D721Med (cell line): ENCODE results near the gene IL21R.

Experiments
- DNase-seq: peaks from one replicate; pipeline ENCODE4 v3.0.0; 2011; ENCODE audit warnings: low spot score; ENCODE audit not compliant: insufficient read length
- FAIRE-seq: peaks from 2 replicates; lab custom pipeline; 2011; peaks lifted over from hg19 to GRCh38; lab: Jason Lieb, UNC
- CTCF ChIP-seq: IDR thresholded peaks from 2 replicates; pipeline ENCODE4 v1.5.1; 2012; ENCODE audit warnings: mild to moderate bottlenecking, control low read depth; ENCODE audit not compliant: insufficient read depth; ENCODE audit errors: missing control alignments

The IL21R gene

GRCh38 chr16:27362570-27363245 is 39.3 kb upstream of the IL21R start:
- DNase-seq = no peak
- FAIRE-seq = no peak
- no peak for TF ChIP-seq CTCF

GRCh38 chr16:27363246-27363632 is 38.7 kb upstream of the IL21R start:
- DNase-seq (no peak), FAIRE-seq (no peak)
- TF ChIP-seq CTCF = no peak

- no peak for TF ChIP-seq CTCF
- DNase-seq = no peak
- FAIRE-seq = no peak
Measured at GRCh38 chr16:27363797-27364196, 38.2 kb upstream of the IL21R start.

DNA sequence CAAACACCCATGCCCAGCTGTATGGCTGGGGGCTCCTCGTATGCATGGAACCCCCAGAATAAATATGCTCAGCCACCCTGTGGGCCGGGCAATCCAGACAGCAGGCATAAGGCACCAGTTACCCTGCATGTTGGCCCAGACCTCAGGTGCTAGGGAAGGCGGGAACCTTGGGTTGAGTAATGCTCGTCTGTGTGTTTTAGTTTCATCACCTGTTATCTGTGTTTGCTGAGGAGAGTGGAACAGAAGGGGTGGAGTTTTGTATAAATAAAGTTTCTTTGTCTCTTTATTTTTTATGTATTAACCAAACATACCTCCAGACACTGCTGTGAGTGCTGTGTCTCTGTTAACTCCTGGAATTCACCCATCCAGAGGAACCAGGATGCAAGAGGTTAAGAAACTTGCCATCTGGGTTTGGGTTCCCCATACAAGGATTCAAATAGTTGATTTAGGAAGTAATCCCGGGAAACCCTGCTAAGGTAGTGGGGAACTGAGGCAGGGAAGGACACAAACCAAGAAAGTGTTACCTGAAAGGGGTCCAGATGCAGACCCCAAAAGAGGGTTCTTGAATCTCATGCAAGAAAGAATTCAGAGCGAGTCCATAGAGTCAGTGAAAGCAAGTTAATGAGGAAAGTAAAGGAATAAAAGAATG is 37.4 kb upstream of the IL21R start:
- TF ChIP-seq CTCF = no peak
- FAIRE-seq = no peak
- DNase-seq = no peak

GRCh38 chr16:27365142-27366089 is 36.6 kb upstream of the IL21R start:
- TF ChIP-seq CTCF = no peak
- no peak for FAIRE-seq
- no peak for DNase-seq

DNA sequence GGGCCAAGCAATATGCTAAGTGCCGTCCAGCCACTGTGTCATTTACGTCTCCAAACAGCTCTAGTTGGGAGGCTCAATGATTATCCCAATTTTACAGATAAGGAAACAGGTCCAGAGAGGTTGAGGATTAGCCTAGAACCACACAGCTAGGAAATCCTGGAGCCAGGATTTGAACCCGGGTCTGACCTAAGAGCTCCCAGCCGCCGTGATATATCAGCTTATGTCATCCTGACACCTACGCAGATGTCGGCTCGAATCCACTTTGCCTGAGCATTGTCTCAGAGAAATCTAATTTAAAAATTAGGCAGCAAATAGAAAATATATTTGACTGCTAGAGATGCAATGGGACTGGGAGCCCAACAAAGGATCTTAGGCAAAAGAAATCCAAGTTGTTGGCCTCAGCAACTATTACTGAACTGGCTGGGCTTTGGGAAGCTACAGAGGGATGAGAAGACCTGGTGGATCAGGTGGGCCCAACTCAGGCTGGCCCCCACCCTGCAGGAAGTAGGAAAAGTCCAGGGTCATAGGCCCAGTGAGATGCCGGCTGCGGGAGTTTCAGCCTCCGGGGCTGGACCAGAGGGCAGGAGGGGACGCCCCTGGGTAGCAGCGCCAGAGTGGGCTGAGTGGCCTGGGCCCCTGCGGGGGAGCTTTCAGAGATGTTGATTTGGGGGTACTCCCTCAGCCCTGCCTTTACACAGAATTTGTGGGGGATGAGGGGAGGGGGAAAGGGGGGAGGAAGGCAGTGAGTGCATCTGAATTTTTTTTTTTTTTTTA is 35.1 kb upstream of the IL21R start:
- no peak for TF ChIP-seq CTCF
- DNase-seq (no peak), FAIRE-seq (no peak)
